Activated T-cell treated with anti-CD3 and anti-CD28 coated beads, Interleukin-2, amount 50 U/mL, for 48 hours (primary cell): ENCODE data around the gene C2orf66.

ENCODE experiments used
- DNase-seq, 2 experiments: peaks; one replicate each; pipeline ENCODE4 v3.0.0-alpha.2; 2020

The C2orf66 gene

GRCh38 chr2:196758474-196759377 lies 50.4 kb downstream of the C2orf66 start:
- DNase-seq: no peak
